PFSK-1 (cell line): ENCODE measurements around the gene ZNF672.
A peak's percentile ranks its signal among the peaks of the same experiment; 100 is the strongest.

Experiments used
- FOXP2 ChIP-seq: optimal IDR thresholded peaks from 2 replicates; pipeline ENCODE3; 2011; ENCODE audit warnings: borderline replicate concordance, control low read depth, inconsistent platforms; ENCODE audit not compliant: insufficient read depth; ENCODE audit errors: extremely low read length, extremely low read depth
- POLR2AphosphoS5 ChIP-seq: IDR thresholded peaks from 2 replicates; pipeline ENCODE4 v1.6.1; 2012; ENCODE audit warnings: low read depth, mild to moderate bottlenecking, control low read depth, low read length, moderate library complexity
- SIN3A ChIP-seq: IDR thresholded peaks from 2 replicates; pipeline ENCODE4 v1.6.1; 2012; ENCODE audit warnings: mild to moderate bottlenecking, low read length, moderate library complexity, borderline replicate concordance; ENCODE audit not compliant: insufficient read depth
- TAF1 ChIP-seq: IDR thresholded peaks from 2 replicates; pipeline ENCODE4 v1.6.1; 2012; ENCODE audit warnings: low read length, control low read depth, borderline replicate concordance; ENCODE audit not compliant: insufficient read depth
- TF ChIP-seq, protein P1 (sequence below), 2 experiments: IDR thresholded peaks; 2 replicates each; pipeline versions ENCODE4 v1.6.1 to v1.8.0; 2011 to 2012; ENCODE audit warnings: low read depth in 2 of 2, low read length in 2 of 2, control low read depth in 1 of 2, inconsistent platforms in 1 of 2, mild to moderate bottlenecking in 1 of 2, moderate library complexity in 1 of 2; ENCODE audit not compliant: insufficient read depth in 1 of 2

The ZNF672 gene

DNA sequence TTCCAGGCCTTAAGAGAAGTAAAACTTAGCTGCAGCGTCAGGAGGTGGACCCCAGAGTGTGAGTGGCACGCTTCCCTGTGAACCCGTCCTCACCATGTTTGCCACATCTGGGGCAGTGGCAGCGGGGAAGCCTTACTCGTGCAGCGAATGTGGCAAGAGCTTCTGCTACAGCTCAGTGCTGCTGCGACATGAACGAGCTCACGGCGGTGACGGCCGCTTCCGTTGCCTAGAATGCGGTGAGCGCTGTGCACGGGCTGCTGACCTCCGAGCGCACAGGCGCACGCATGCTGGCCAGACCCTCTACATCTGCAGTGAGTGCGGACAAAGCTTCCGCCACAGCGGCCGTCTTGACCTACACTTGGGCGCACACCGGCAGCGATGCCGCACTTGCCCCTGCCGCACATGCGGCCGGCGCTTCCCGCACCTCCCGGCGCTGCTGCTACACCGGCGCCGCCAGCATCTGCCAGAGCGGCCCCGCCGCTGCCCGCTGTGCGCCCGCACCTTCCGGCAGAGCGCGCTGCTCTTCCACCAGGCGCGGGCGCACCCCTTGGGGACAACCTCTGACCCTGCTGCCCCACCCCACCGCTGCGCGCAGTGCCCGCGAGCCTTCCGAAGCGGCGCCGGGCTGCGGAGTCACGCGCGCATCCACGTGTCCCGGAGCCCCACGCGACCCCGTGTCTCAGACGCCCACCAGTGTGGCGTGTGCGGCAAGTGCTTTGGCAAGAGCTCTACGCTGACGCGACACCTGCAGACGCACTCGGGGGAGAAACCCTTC is 9.3 kb downstream of the ZNF672 start:
- TF ChIP-seq SIN3A (no peak), POLR2AphosphoS5 (no peak), TAF1 (no peak), FOXP2 (no peak)
- TF ChIP-seq, protein P1, sequence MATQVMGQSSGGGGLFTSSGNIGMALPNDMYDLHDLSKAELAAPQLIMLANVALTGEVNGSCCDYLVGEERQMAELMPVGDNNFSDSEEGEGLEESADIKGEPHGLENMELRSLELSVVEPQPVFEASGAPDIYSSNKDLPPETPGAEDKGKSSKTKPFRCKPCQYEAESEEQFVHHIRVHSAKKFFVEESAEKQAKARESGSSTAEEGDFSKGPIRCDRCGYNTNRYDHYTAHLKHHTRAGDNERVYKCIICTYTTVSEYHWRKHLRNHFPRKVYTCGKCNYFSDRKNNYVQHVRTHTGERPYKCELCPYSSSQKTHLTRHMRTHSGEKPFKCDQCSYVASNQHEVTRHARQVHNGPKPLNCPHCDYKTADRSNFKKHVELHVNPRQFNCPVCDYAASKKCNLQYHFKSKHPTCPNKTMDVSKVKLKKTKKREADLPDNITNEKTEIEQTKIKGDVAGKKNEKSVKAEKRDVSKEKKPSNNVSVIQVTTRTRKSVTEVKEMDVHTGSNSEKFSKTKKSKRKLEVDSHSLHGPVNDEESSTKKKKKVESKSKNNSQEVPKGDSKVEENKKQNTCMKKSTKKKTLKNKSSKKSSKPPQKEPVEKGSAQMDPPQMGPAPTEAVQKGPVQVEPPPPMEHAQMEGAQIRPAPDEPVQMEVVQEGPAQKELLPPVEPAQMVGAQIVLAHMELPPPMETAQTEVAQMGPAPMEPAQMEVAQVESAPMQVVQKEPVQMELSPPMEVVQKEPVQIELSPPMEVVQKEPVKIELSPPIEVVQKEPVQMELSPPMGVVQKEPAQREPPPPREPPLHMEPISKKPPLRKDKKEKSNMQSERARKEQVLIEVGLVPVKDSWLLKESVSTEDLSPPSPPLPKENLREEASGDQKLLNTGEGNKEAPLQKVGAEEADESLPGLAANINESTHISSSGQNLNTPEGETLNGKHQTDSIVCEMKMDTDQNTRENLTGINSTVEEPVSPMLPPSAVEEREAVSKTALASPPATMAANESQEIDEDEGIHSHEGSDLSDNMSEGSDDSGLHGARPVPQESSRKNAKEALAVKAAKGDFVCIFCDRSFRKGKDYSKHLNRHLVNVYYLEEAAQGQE (IDR thresholded peaks at IDR 0.05; ENCODE audit: insufficient read depth in 1 of 2, low read depth in 2 of 2, low read length in 2 of 2), result no peak

DNA sequence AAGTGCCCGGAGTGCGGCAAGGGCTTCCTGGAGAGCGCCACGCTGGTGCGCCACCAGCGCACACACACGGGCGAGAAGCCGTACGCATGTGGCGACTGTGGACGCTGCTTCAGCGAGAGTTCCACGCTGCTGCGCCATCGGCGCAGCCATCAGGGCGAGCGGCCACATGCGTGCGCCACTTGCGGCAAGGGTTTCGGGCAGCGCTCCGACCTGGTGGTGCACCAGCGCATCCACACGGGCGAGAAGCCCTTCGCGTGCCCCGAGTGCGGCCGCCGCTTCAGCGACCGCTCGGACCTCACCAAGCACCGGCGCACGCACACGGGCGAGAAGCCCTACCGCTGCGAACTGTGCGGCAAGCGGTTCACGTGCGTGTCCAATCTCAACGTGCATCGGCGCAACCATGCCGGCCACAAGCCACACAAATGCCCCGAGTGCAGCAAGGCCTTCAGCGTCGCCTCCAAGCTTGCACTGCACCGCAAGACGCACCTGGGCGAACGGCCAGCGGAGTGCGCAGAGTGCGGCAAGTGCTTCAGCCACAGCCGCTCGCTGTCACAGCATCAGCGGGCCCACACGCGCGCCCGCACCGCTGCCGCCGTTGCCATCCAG is 10.0 kb downstream of the ZNF672 start:
- TF ChIP-seq SIN3A (no peak), FOXP2 (no peak), POLR2AphosphoS5 (no peak), TAF1 (no peak)
- TF ChIP-seq, protein P1 (IDR thresholded peaks at IDR 0.05; ENCODE audit: insufficient read depth in 1 of 2, low read depth in 2 of 2, low read length in 2 of 2), result no peak

DNA sequence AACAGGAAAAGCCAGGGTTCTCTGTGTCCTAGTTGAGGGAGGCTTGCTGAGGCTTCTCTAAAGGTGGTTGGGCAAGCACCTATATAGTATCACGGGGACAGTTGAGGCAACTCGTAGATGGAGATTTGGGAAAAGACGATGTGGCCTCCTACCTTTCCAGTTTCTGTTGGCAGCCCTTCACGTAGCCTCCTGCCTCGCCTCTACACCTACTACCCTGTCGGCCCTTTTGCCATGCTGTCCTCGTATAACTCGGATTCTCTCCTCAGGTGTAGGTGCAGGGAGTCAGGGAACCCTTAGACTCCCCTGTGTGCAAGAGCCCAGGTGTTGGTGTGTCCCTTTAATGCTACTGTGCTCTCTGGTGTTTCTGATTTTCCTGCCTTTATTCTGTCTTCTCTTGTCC is 10.6 kb downstream of the ZNF672 start:
- TF ChIP-seq, protein P1 (IDR thresholded peaks at IDR 0.05; ENCODE audit: insufficient read depth in 1 of 2, low read depth in 2 of 2, low read length in 2 of 2), result no peak
- TF ChIP-seq TAF1 (no peak), POLR2AphosphoS5 (no peak), SIN3A (no peak), FOXP2 (no peak)

DNA sequence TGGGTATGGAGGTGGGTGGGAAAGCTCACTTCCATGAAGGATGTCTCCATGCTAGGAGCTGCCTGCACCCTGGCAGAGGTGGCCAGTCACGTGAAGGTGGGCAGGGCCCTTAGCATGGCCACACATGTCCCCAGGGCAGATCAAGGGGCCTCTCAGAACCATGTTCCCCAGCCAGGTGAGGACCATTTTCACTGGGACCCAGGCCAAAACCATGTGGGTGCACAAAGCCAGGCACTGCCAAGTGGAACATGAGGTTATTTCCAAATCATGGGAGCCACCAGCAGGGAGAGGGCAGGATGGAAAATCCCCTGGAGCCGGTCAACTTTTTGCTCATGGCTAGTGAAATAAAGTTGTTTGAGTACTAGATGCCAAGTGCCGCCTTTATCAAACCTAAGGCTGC is 11.1 kb downstream of the ZNF672 start:
- TF ChIP-seq FOXP2 (no peak), SIN3A (no peak), POLR2AphosphoS5 (no peak), TAF1 (no peak)
- TF ChIP-seq, protein P1 (IDR thresholded peaks at IDR 0.05; ENCODE audit: insufficient read depth in 1 of 2, low read depth in 2 of 2, low read length in 2 of 2), result no peak

DNA sequence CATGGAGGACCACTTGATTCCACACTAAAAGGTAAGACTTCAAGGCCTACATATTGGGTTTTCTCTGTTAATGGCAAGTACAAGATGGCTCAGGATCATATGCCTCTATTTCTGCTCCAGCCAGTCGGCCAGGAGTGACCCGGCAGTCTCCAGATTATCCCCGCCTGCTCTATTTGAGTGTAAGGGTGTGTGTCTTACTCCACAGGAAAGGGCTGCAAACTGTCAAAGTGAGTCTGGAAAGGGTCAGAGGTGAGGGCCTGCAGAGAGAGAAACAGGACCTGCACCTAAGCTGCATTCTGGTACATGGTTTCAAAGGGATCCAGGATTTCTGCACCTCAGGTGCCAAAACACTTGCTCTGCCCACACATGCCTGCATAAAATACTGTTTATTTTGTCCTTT is 11.6 kb downstream of the ZNF672 start:
- TF ChIP-seq TAF1 (no peak), POLR2AphosphoS5 (peak; percentile 15; the same call in 1 of the 2 replicates)
- TF ChIP-seq, protein P1 (IDR thresholded peaks at IDR 0.05; ENCODE audit: insufficient read depth in 1 of 2, low read depth in 2 of 2, low read length in 2 of 2), result no peak
